Glutamatergic neuron (in vitro differentiated cells): ENCODE data around the gene DHH. TPM values are rescaled to one million over a fixed set of nuclear protein-coding genes. Genes with fewer than 3 reads are reported as not detected.
"Not testable (repeated sequence)": the region's sequence is repeated elsewhere in the genome, so short reads cannot be mapped to it uniquely, and the experiment has no call there.

Source experiments
- DNase-seq: peaks from one replicate; pipeline ENCODE4 v3.0.0; 2022
- H3K27ac Mint-ChIP-seq: one replicate; pipeline ENCODE4 v1.8.0; 2020; ENCODE audit warnings: mild to moderate bottlenecking, mixed read lengths, inconsistent platforms; ENCODE audit not compliant: unreplicated experiment
- H3K27me3 Mint-ChIP-seq: one replicate; pipeline ENCODE4 v1.8.0; 2020; ENCODE audit warnings: mild to moderate bottlenecking, moderate library complexity, mixed read lengths, inconsistent platforms; ENCODE audit not compliant: unreplicated experiment
- H3K36me3 Mint-ChIP-seq: one replicate; pipeline ENCODE4 v1.8.0; 2020; ENCODE audit warnings: mild to moderate bottlenecking, mixed read lengths, inconsistent platforms; ENCODE audit not compliant: unreplicated experiment
- H3K4me1 Mint-ChIP-seq: one replicate; pipeline ENCODE4 v1.8.0; 2020; ENCODE audit warnings: mild to moderate bottlenecking, low read depth, mixed read lengths, inconsistent platforms; ENCODE audit not compliant: unreplicated experiment
- H3K4me3 Mint-ChIP-seq: one replicate; pipeline ENCODE4 v1.8.0; 2020; ENCODE audit warnings: mild to moderate bottlenecking, mixed read lengths, inconsistent platforms; ENCODE audit not compliant: unreplicated experiment
- H3K9me3 Mint-ChIP-seq: one replicate; pipeline ENCODE4 v1.8.0; 2020; ENCODE audit warnings: mild to moderate bottlenecking, moderate library complexity, mixed read lengths, inconsistent platforms; ENCODE audit not compliant: unreplicated experiment
- CTCF ChIP-seq: fragments of 200-600 bp; sonication (generic); IDR thresholded peaks from one replicate; pipeline ENCODE4 v1.5.0; 2021; ENCODE audit not compliant: partially characterized antibody, unreplicated experiment
- total RNA-seq: library from RNA; stranded (reverse); fragmentation: NEBNext Ultra II Directional; extraction: Animal tissue kit (Norgen Biotek cat#: 25700); gene quantifications from one replicate; pipeline ENCODE4 v1.2.1, GENCODE V29; 2021; ENCODE audit not compliant: unreplicated experiment

DHH gene
- total RNA-seq, 1 donor from 2014 or later = 1.2 TPM

DNA sequence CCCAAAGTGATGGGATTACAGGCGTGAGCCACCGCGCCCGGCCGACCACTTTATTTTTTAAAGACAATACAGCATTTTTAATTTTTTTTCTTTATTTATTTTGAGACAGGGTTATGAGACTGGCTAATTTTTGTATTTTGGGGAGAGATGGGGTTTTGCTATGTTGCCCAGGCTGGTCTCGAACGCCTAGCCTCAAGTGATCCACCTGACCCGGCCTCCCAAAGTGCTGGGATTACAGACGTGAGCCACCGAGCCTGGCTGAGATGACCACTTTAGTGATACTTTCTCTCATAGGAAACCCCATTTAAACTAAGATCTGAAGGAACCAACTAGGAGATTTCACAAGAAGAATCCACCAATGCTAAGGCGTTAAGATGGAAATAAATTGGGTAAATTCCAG lies 23.6 kb downstream of the DHH start:
- no peak overlapping the region for H3K27ac Mint-ChIP-seq
- H3K9me3 Mint-ChIP-seq = peaks cover 4% of the 10 kb centered on the region
- peaks cover 7% of the 10 kb centered on the region for H3K4me1 Mint-ChIP-seq
- TF ChIP-seq CTCF = no peak
- no peak overlapping the region for H3K4me3 Mint-ChIP-seq
- DNase-seq = no peak
- H3K36me3 Mint-ChIP-seq = no peaks in the 10 kb centered on the region
- peaks cover 2% of the 10 kb centered on the region for H3K27me3 Mint-ChIP-seq

DNA sequence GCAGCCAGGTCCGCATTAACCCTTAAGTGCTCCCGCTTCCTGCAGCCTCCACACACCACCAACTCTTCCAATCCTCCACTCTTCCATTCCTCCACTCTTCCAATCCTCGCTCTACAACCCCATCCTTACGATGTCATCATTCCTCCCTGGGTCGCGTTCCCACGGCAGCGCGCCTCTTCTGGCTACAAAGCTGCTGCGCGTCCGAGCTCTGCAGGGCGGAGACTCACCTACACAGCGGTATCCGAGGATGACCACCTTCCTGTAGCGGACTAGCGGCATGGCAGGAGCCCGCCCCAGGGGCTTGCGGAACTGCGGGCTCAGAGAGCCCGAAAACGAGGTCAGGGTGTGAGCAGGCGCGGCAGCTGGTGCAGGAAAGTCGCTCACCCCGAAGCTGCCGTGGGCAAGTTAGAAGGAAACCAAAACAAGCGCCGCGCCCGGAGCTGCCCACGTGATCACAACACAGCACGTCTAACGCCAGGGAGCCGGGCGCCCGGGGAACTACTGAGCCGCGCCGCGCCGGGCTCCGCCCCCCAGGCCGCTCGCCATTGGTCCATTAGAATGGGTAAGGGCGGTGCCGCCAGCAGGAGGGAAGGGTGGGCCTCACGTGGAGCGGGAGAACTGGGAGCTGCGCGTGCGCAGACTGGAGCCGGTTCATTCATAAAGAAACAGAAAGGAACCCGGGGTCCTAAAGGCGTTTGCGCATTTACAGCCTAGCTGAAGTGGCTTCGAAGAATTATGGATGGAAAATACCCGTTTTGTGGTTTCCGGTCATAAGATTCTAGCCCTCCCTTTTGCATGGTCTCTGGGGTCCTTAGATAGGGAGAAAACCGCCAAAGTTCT lies 24.9 kb downstream of the DHH start, which contains the start of gene RHEBL1:
RHEBL1 (minus strand) TSS at position 473 of the 840 bp plus-strand sequence; CDS start at position 279, 194 bp downstream.
- Mint-ChIP-seq H3K4me1 (peaks cover 7% of the 10 kb centered on the region), H3K27ac (peak within 1 kb of the TSS; percentile 30), H3K9me3 (peaks cover 4% of the 10 kb centered on the region), H3K27me3 (peaks cover 4% of the 10 kb centered on the region), H3K36me3 (no peaks in the 10 kb centered on the region), H3K4me3 (peak within 1 kb of the TSS; percentile 99)
- TF ChIP-seq CTCF = no peak
- peak; percentile 99 for DNase-seq

DNA sequence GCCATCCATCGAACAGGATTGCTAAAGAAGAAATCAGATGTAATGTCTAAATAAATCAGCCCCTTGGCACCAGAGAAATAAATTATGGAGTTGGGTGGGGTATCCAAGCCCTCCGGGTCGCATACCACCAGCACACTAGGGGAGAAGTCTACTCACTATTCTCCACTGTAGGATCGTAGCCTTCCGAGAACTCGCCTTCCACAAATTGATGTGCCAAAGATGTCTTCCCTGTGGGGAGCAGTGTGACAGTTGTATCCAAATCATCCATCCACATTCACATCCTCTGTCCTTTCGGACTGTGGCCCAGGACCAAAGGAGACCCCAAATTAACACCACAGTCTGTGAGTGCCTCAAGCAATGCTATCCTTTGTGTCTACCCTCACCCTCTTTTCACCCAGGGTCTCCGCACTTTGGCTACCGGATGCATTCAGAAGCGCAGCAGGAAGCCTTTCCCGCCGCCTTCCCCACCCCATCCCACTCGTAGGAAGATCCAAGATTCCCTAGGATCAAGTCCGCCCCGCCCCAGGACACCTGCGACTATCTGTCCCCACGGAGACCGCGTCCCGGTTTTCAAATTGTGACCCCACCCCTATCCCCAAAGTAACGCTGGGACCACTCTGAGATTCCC lies 25.6 kb downstream of the DHH start:
- Mint-ChIP-seq H3K9me3 (peaks cover 4% of the 10 kb centered on the region), H3K4me3 (peak overlapping the region; percentile 99), H3K27ac (peak overlapping the region; percentile 30), H3K27me3 (peaks cover 4% of the 10 kb centered on the region), H3K36me3 (no peaks in the 10 kb centered on the region), H3K4me1 (peaks cover 8% of the 10 kb centered on the region)
- DNase-seq = no peak
- TF ChIP-seq CTCF = no peak

GRCh38 chr12:49066120-49066519 lies 28.5 kb downstream of the DHH start:
- Mint-ChIP-seq H3K27ac (no peak overlapping the region), H3K4me3 (no peak overlapping the region), H3K4me1 (peaks cover 11% of the 10 kb centered on the region), H3K9me3 (peaks cover 3% of the 10 kb centered on the region), H3K36me3 (no peaks in the 10 kb centered on the region), H3K27me3 (peaks cover 7% of the 10 kb centered on the region)
- no peak for DNase-seq
- no peak for TF ChIP-seq CTCF

DNA sequence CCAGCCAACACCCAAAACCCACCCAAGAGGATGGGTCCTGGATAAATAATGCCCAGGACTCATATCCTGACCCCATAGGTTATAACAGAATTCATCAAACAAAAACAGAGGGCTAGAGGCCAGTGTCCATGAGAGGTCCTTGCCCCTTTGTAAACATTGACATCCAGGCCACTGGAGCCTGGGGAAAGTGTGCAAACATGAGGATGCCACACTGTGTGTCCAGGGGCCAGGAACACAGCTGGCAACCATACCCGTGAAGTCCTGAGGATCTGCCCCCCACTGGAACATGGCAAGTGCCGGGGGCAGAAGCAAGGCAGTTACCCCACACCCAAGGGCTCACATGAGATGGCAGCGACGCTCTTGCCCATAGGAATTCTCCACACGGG lies 29.8 kb downstream of the DHH start:
- H3K4me3 Mint-ChIP-seq = no peak overlapping the region
- H3K4me1 Mint-ChIP-seq = peaks cover 11% of the 10 kb centered on the region
- no peak for DNase-seq
- peaks cover 8% of the 10 kb centered on the region for H3K27me3 Mint-ChIP-seq
- TF ChIP-seq CTCF = no peak
- no peak overlapping the region for H3K27ac Mint-ChIP-seq
- no peaks in the 10 kb centered on the region for H3K36me3 Mint-ChIP-seq
- peaks cover 4% of the 10 kb centered on the region for H3K9me3 Mint-ChIP-seq

DNA sequence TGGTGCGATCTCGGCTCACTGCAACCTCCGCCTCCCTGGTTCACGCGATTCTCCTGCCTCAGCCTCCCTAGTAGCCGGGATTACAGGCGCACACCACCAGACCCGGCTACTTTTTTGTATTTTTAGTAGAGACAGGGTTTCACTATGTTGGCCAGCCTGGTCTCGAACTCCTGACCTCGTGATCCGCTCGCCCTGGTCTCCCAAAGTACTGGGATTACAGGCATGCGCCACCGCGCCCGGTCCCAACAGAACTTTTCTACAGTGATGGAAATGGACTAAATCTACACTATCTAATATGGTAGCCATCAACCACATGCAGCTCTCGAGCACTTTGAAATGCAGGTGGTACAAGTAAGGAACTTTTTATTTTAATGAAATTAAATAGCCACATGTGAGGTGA lies 32.7 kb downstream of the DHH start:
- peaks cover 12% of the 10 kb centered on the region for H3K4me1 Mint-ChIP-seq
- peaks cover 16% of the 10 kb centered on the region for H3K27me3 Mint-ChIP-seq
- not testable (repeated sequence) for H3K4me3 Mint-ChIP-seq, H3K27ac Mint-ChIP-seq, H3K9me3 Mint-ChIP-seq, DNase-seq, H3K36me3 Mint-ChIP-seq
